Measurements from ENCODE around the gene ANKUB1.

DNA sequence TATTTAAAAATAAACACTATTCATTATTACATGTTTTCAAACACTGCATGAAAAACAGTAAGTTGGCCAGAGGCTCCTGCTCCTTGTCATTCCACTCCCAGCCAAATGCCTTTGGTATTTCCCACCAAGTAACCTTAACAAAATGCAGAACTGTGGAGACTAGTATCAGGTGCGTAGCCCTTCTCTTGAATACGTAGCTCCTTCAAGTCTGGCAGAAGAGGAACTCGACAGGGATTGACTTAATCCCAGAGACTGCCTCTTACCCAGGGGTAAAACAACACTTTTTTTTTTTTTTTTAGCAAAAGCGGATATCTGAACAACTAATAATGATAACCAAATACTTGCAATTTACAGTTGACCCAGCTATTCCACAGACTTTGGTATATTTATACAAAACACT lies 40.8 kb downstream of the ANKUB1 start:
- TF ChIP-seq, protein P1, sequence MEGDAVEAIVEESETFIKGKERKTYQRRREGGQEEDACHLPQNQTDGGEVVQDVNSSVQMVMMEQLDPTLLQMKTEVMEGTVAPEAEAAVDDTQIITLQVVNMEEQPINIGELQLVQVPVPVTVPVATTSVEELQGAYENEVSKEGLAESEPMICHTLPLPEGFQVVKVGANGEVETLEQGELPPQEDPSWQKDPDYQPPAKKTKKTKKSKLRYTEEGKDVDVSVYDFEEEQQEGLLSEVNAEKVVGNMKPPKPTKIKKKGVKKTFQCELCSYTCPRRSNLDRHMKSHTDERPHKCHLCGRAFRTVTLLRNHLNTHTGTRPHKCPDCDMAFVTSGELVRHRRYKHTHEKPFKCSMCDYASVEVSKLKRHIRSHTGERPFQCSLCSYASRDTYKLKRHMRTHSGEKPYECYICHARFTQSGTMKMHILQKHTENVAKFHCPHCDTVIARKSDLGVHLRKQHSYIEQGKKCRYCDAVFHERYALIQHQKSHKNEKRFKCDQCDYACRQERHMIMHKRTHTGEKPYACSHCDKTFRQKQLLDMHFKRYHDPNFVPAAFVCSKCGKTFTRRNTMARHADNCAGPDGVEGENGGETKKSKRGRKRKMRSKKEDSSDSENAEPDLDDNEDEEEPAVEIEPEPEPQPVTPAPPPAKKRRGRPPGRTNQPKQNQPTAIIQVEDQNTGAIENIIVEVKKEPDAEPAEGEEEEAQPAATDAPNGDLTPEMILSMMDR (IDR thresholded peaks at IDR 0.05): no peak
- no peak for TF ChIP-seq POLR2A (IDR thresholded peaks at IDR 0.05)
